ENCODE results near the gene KRT83.

KRT83 gene

DNA sequence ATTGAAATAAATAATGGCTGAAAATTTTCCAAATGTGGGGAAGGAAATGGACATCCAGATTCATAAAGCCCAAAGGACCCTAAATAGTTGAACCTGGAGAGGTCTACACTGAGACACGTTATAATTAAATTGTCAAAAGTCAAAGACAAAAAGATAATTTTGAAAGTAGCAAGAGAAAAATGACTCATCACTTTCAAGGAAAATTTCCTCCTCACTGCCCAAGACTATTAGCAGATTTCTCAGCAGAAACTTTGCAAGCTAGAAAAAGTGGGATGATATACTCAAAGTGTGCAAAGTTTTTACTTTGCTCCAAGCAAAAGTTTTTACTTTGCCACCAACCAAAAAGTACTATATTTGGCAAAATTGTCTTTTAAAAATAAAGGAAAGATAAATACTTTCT lies 15.9 kb upstream of the KRT83 start:
- Histone ChIP-seq H2AFZ (ENCODE audit: low read depth, low read length, severe bottlenecking) (no peak overlapping the region), H3K36me3 (ENCODE audit: low read length) (no peaks in the 10 kb centered on the region), H3F3A (ENCODE audit: insufficient read depth) (no peaks in the 10 kb centered on the region), H3K79me2 (ENCODE audit: insufficient read depth, low read length) (no peaks in the 10 kb centered on the region), H3K27ac (ENCODE audit: low read depth, low read length) (no peak overlapping the region), H4K20me1 (ENCODE audit: low read depth, low read length) (no peaks in the 10 kb centered on the region), H3K4me2 (ENCODE audit: low read depth, low read length, poor library complexity, severe bottlenecking) (no peak overlapping the region), H3K27me3 (ENCODE audit: low read length) (no peaks in the 10 kb centered on the region), H3K9me2 (replicated peaks; ENCODE audit: insufficient read depth, low read length) (no peaks in the 10 kb centered on the region), H3K9ac (ENCODE audit: low read length) (no peak overlapping the region), H3K9me3 (ENCODE audit: insufficient read depth, low read length) (no peaks in the 10 kb centered on the region), H3K4me3 (ENCODE audit: insufficient read depth, low read length, poor library complexity, severe bottlenecking) (no peak overlapping the region)
- TF ChIP-seq EZH2phosphoT487 (conservative IDR thresholded peaks at IDR 0.05; ENCODE audit: low read length): no peak
- TF ChIP-seq, protein P1, sequence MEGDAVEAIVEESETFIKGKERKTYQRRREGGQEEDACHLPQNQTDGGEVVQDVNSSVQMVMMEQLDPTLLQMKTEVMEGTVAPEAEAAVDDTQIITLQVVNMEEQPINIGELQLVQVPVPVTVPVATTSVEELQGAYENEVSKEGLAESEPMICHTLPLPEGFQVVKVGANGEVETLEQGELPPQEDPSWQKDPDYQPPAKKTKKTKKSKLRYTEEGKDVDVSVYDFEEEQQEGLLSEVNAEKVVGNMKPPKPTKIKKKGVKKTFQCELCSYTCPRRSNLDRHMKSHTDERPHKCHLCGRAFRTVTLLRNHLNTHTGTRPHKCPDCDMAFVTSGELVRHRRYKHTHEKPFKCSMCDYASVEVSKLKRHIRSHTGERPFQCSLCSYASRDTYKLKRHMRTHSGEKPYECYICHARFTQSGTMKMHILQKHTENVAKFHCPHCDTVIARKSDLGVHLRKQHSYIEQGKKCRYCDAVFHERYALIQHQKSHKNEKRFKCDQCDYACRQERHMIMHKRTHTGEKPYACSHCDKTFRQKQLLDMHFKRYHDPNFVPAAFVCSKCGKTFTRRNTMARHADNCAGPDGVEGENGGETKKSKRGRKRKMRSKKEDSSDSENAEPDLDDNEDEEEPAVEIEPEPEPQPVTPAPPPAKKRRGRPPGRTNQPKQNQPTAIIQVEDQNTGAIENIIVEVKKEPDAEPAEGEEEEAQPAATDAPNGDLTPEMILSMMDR (IDR thresholded peaks at IDR 0.05; ENCODE audit: insufficient read depth, low read length, poor library complexity, severe bottlenecking): no peak

DNA sequence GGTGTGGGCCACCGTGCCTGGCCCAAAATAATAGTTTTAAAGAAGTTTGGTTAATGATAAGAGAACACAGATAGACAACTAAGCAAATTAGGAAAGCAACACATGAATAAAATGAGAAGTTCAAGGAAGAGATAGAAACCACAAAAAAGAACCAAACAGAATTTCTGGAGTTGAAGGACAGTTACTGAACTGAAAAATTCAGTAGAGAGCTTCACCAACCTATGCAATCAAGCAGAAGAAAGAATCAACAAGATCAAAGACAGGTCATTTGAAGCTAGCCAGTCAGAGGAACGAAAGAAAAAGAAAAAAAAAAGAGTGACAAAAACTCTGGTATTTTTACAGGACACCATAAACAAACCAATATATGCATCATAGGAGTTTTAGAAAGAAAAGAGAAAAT lies 15.4 kb upstream of the KRT83 start:
- Histone ChIP-seq H3F3A (ENCODE audit: insufficient read depth) (no peaks in the 10 kb centered on the region), H3K4me3 (ENCODE audit: insufficient read depth, low read length, poor library complexity, severe bottlenecking) (no peak overlapping the region), H3K4me2 (ENCODE audit: low read depth, low read length, poor library complexity, severe bottlenecking) (no peak overlapping the region), H3K9ac (ENCODE audit: low read length) (no peak overlapping the region), H3K9me2 (replicated peaks; ENCODE audit: insufficient read depth, low read length) (no peaks in the 10 kb centered on the region), H3K27me3 (ENCODE audit: low read length) (no peaks in the 10 kb centered on the region), H2AFZ (ENCODE audit: low read depth, low read length, severe bottlenecking) (no peak overlapping the region), H3K79me2 (ENCODE audit: insufficient read depth, low read length) (no peaks in the 10 kb centered on the region), H3K9me3 (ENCODE audit: insufficient read depth, low read length) (no peaks in the 10 kb centered on the region), H3K27ac (ENCODE audit: low read depth, low read length) (no peak overlapping the region), H3K36me3 (ENCODE audit: low read length) (no peaks in the 10 kb centered on the region), H4K20me1 (ENCODE audit: low read depth, low read length) (no peaks in the 10 kb centered on the region)
- TF ChIP-seq EZH2phosphoT487 (conservative IDR thresholded peaks at IDR 0.05; ENCODE audit: low read length): no peak
- TF ChIP-seq, protein P1 (IDR thresholded peaks at IDR 0.05; ENCODE audit: insufficient read depth, low read length, poor library complexity, severe bottlenecking): no peak

DNA sequence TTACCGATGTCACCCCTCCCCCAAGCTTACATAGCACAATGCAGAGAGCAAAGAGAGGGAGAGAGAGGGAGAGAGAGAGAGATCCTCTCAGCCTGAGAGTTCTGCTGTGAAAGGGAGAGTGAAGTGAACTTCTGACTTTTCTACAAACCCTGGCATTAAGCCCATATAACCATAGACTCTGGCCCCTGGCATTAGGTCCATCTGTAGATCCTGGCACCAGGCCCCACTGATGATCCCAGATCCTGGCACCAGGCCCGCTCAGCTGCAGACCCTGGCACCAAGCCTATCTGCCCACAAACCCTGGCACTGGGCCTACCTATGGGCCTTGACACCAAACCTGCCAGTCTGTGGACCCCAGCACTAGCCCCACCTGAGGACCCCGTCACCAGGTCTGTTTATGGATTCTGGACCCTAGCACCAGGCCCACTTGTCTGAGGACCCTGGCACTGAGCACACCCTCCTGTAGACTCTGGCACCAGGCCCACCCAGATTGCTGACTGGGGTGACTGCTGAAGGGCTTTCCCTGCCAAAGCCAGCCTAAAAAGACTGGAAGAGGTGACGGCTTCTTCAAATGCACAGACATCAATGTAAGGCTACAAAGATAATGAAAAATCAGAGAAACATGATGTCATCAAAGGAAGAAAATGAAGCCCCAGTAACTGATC lies 14.5 kb upstream of the KRT83 start:
- Histone ChIP-seq H3K4me3 (ENCODE audit: insufficient read depth, low read length, poor library complexity, severe bottlenecking) (no peak overlapping the region), H3K27ac (ENCODE audit: low read depth, low read length) (no peak overlapping the region), H3K4me2 (ENCODE audit: low read depth, low read length, poor library complexity, severe bottlenecking) (no peak overlapping the region), H3F3A (ENCODE audit: insufficient read depth) (no peaks in the 10 kb centered on the region), H3K9me3 (ENCODE audit: insufficient read depth, low read length) (no peaks in the 10 kb centered on the region), H2AFZ (ENCODE audit: low read depth, low read length, severe bottlenecking) (no peak overlapping the region), H3K9me2 (replicated peaks; ENCODE audit: insufficient read depth, low read length) (no peaks in the 10 kb centered on the region), H3K36me3 (ENCODE audit: low read length) (no peaks in the 10 kb centered on the region), H4K20me1 (ENCODE audit: low read depth, low read length) (no peaks in the 10 kb centered on the region), H3K9ac (ENCODE audit: low read length) (no peak overlapping the region), H3K27me3 (ENCODE audit: low read length) (no peaks in the 10 kb centered on the region), H3K79me2 (ENCODE audit: insufficient read depth, low read length) (no peaks in the 10 kb centered on the region)
- no peak for TF ChIP-seq EZH2phosphoT487 (conservative IDR thresholded peaks at IDR 0.05; ENCODE audit: low read length)
- TF ChIP-seq, protein P1 (IDR thresholded peaks at IDR 0.05; ENCODE audit: insufficient read depth, low read length, poor library complexity, severe bottlenecking): no peak
